ENCODE data around the gene SUMO2.
A peak's percentile ranks its signal among the peaks of the same experiment; 100 is the strongest.
"Not testable (repeated sequence)": the region's sequence is repeated elsewhere in the genome, so short reads cannot be mapped to it uniquely, and the experiment has no call there.

Gene SUMO2

DNA sequence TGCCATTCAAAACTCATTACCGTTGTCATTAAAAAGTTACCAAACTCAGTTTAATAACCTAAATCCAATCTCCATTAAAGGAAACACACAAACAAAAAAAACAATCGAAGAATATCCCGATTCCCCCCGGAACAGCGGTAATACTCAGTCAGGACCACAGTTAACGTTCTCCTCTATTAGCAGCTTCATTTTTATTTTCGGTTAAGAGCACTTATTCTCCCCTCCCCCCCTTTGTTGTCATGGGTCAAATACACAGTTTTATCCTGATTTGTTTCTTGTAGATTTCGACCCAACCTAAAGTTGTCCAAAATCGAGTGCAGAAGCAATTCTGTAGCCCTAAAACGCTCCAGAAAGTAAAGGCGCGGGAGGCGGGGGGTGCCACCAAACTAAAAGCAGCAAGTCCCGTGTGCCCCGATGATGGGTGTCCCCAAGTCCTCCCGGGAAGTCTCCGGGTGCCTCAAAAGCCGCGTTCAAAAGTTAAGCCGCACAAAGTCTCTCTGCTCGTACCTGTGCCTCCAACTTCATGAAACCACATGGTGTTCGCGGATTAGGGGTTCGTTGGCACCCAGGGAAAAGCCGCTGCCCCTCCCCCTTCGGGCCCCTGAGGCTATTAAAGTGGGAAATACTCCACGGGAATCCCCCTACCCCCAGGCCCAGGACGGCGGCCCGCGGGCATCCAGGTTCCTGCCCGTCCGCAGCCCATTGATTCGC lies 996 bp downstream of the SUMO2 start:
- peak; percentile 44 for DNase-seq

DNA sequence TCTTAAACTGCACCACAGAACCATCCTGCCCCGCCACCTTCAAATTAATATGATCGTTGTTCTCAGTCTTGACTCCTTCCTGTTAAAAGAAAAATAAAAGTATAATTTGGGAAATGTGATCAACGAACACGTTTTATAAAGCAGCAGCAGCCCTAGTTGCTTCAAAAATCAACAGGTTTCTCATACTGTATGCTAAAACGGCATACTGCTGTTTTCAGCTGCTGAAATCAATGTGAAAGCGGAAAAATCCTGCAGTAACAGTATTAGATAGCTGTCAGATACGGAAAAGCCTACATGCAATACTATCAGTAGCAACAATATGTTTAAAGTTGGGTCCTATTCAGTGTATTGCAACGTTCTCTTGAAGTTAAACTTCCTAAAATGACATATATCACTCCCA lies 1.6 kb downstream of the SUMO2 start:
- DNase-seq = no peak

DNA sequence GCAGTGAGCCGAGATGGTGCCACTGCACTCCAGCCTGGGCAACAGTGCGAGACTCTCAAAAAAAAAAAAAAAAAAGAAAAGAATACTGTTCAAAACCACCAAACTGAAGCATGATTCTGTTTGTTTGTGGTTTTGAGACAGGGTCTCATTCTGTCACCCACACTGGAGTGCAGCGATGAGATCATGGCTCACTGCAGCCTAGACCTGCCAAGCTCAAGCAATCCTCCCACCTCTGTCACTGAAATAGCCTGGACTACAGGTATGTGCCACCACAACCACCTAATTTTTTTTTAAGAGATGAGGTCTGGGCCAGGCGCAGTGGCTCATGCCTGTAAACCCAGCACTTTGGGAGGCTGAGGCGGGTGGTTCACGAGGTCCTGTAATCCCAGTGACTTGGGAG lies 4.3 kb downstream of the SUMO2 start:
- DNase-seq = no peak

DNA sequence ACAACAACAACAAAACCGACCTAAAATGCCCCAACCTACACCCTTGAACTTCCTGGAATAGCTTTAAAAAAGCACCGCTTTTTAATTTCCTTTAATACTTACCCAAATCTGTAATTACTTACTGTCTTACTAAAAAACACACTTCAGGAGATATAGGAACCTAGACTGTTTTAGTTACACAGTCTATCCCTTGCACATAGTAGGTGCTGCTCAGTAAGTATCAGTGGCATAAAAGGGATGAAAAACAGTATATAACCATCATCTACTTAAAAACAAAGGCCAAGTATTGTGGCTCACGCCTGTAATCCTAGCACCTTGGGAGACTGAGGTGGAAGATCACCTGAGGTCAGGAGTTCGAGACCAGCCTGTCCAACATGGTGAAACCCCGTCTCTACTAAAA lies 6.1 kb downstream of the SUMO2 start:
- DNase-seq = no peak

DNA sequence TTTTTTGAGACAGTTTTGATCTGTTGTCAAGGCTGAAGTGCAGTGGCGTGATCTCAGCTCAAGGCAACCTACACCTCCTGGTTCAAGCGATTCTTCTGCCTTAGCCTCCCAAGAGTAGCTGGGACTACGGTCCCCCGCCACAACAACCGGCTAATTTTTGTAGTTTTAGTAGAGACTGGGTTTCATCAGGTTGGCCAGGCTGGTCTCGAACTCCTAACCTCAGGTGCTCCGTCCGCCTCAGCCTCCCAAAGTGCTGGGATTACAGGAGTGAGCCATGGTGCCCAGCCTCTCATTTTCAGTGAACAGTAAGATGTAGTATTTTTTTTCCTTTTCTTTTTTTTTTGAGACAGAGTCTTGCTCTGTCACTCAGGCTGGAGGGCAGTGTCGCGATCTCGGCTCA lies 7.8 kb downstream of the SUMO2 start:
- no peak for DNase-seq

DNA sequence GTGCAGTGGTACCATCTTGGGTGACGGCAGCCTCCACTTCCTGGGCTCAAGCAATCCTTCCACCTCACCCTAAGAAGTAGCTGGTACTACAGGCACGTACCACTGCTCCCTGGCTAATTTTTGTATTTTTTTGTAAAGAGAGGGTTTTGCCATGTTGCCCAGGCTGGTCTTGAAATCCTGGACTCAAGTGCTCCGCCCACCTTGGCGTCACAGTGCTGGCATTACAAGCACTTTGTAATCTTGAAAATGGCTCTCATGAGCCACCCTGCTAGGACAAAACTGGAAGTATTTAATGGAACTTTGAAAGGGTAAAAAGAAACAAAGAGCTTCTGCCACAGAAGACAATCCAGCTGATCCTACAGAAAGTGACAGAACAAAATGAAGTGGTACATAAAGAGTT lies 9.2 kb downstream of the SUMO2 start:
- no peak for DNase-seq

DNA sequence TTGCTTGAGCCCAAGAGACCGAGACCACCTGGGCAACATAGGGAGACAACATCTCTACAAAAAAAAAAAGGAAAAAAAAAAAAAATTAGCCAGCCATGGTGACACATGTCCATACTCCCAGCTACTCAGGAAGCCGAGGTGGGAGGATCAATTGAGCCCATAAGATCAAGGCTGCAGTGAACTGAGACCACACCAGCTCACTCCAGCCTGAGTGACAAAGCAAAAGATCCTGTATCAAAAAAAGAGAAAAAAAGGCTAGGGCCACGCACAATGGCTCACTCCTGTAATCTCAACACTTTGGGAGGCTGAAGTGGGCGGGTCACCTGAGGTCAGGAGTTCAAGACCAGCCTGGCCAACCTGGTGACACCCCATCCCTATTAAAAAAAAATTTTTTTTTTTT lies 13.8 kb downstream of the SUMO2 start:
- DNase-seq = no peak

DNA sequence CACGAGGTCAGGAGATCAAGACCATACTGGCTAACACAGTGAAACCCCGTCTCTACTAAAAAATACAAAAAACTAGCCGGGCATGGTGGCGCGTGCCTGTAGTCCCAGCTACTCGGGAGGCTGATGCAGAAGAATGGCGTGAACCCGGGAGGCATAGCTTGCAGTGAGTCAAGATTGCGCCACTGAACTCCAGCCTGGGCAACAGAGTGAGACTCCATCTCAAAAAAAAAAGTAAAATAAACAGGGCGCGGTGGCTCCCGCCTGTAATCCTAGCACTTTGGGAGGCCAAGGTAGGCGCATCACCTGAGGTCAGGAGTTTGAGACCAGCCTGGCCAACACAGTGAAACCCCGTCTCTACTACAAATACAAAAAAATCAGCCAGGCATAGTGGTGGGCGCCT lies 18.2 kb downstream of the SUMO2 start:
- DNase-seq = not testable (repeated sequence)

DNA sequence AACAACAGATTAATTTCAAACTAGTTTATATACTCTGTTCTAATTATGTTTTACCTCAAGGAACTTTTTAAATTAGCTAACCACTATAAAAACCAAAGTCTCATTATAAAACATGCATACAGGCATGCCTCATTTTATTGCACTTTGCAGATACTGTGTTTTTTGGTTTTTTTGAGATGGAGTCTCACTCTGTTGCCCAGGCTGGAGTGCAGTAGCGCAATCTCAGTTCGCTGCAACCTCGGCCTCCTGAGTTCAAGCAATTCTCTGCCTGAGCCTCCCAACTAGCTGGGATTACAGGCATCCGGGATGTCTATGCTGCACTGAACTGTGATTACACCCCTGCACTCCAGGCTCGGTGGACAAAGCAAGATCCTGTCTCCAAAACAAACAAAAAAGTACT lies 19.7 kb downstream of the SUMO2 start:
- DNase-seq = no peak

DNA sequence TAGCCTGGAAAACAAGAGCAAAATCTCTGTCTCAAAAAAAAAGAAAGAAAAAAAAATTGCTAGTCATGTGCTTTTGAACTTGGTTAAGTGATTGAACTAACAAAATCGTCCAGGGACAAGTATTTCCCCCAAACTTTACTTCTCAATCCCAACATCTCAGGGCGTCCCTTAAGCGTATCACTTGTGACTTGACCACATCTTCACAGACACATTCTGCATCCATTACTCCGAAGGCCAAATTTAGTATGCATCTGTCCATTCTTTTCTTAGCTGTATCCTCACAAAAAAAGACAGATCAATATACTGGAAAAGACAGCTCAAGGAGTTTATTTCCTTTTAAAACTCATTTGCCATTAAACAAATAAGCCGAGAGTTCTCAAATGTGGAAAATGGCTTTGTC lies 22.5 kb downstream of the SUMO2 start:
- DNase-seq = no peak

DNA sequence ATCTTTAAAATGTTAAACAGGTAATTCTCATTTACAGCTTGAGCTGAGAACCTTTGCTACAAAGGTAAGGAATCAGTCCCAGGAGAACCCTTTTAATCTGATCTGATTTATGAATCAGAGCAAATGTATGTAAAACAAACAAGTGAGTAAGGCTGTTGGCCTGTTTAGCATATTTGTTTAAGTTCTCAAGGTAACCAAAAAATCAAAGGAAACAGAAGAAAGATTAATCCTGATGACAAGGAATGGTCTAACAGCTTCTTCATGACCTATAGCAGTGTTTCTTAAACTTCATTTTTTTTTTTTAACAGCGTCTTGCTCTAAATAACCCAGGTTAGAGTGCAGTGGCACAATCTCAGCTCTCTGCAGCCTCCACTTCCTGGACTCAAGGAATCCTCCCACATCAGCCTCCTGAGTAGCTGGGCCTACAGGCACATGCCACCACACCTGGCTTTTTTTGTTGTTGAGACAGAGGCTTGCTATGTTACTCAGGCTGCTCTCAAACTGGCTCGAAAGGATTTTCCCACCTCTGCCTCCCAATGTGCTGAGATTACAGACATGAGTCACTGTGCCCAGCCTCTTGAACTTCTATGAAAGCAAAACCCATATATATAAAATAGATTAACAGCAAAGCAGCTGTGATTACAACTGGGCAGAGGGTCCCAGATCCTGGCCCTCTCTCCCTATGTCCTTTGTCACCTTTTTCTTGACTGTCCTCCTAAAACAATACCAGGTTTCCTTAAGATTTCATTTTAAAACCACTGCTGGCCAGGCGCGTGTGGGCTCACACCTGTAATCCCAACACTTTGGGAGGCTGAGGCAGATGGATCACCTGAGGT lies 23.3 kb downstream of the SUMO2 start:
- DNase-seq = no peak

DNA sequence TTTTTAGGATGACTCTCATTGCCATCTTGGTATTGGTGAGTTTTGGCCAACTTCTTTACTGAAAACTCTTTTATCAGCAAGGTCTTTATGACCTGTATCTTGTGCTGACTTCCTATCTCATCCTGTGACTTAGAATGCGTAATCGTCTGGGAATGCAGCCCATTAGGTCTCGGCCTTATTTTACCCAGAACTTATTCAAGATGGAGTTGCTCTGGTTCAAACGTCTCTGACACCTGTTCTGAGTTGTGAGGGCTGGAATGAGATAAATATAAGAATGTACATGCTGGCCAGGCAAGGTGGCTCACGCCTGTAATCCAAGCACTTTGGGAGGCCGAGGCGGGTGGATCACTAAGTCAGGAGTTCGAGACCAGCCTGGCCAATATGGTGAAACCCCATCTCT lies 24.3 kb downstream of the SUMO2 start:
- DNase-seq = not testable (repeated sequence)

DNA sequence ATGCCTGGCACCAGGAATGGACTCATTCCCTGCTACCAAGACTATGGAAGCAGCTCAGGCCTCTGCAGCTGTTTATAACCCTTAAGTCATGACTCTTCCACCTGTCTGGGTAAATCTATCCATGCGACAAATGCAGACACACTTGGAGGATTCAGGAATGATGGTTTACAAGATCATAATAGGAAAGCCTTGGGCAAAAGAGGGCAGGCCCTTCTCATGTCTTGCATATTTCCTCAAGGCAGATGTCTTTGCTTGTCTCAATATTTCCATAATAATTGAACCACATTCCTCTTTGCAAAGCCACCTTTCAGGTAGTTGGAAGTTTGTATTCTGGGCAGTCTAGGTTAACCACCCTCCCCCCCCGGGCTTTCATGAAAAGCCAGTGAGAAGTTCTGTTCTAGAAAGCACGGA lies 27.6 kb downstream of the SUMO2 start:
- no peak for DNase-seq

DNA sequence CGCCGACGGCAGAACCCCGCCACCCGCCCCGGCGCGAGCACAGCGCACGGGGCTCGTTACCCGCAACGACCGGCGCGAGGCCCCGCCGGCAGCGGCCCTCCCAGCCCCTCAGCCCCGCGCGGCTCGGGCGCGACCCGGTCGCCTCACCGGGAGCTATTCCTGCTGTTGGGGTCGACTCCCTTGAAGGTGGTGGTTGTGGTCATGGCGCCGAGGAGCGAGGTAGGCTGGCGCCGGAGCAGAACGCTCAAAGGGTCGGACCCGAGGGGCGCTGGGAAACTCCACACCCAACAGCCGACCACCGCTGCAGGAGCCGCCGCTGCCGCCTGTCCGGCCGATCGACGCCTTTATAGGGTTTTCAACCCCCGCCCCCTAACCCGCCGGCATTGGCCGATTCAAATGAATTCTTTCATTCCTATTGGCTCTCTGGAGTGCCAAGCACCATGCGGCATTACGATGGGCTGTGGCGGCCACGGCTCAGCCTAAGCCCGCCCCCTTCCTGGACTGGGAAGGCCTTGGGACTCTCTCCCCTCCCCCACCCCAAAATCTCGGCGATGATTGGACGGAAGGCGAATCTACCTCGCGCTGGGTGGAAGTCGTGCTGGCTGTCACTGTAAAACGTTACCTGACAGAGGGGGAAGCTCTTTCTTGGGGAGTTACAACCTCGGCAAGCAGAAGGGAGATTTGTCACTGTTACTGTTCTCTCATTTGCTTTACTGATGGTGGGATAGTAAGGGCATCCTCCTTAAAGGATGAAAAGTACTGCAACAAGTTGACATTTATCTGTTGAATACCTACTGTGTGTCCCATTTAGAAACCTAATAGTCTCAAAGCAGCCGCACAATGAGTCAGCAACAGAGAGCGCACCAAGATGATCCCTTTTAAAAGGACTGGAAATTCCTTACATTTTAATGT lies 28.3 kb downstream of the SUMO2 start, which contains the start of gene JPT1:
TSS of gene JPT1 (minus strand) at position 318 of the 912 bp plus-strand sequence. CDS start at position 203, 115 bp downstream.
- peak; percentile 96 for DNase-seq

DNA sequence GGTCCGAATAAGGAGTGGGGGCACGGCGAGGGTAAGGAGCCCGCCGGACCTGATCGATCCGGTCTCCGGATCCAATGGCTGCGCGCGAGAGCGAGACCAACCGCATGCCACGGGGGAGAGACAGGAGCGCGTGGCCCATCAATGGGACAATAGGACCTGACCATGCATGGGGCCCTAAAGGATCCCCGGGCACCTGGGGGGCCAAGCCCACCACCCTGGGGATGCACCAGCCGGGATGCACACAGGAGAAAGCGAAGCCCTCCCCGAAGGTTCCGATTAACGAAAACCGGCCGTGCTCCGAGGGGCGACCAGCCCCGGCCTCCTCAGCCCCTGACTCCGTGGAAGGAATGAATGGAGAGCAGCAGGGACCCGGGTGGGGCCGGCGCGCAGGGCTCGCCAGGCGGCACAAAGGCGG lies 29.0 kb downstream of the SUMO2 start:
- no peak for DNase-seq

DNA sequence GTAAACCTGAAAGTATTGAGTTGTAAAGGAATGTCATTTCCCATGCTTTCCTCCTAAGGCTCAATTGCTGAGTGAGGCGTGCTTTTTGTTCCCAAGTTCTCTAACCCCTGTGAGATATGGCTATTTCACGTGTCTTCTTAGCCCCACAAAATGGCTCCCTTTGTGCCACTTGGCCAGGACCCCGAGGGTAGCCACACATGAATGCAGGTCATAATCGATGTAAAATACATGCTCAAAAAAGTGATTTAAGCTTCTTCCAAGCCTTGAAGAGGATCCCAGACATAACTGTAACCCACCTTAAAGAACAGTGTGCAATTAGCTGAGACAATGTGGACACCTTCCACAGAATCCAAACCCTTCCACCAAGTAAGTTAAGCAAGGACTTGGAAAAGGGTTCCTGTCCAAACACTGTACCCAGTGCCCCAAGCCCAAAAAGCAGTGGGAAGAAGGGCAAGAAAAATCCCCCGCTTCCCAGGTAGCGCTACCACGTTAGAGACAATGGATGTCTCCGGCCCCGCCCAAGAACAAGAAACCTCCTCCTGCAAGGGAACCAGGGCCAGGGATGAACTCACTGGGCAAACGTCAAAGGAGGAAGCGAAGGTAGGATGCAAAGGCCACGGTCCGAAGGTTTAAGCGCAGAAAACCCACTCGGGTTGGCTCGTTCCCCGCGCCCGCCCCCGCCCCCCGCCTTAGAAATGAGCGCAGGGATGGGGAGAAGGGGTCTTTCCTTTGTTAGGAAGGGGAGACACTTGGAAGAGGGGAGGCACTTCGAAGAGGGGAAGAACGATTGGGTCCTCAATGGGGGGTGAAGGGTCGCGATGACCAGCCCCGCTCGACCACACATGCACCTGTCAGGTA lies 29.6 kb downstream of the SUMO2 start:
- no peak for DNase-seq

DNA sequence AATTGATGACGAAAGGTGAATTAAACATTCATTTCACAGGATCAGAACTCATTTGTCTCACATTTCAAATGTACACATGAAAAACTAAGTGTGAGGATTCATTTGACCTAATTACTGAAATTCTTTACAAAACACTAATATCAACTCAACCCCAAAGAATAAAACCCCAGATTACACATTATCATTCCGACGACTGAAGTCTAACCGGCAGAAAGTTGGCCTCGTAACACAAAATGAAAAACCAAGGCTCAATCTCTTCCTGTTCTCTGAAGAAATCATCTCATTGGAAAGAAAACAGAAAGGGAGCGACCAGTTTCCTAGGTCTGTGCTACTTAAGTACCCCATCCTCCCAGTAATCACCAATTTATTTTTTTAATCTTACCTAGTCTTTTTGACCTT lies 30.2 kb downstream of the SUMO2 start:
- no peak for DNase-seq

DNA sequence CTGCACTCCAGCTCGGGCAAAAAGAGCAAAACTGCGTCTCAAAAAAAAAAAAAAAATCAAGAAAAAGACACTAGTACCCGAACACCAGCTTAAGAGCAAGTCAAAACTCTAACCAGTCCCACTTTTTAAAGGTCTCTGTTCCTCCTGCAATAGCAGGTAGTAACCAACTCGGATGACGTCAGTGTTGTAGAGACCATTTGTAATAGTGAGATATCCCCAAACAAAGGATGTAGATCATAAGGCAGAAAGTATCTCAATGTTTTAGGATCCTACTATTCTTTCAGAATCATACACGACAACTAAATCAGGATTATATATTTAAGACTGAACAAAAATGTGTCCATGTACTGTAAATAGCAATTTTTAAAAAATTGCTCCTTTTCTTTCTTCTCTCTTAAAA lies 30.8 kb downstream of the SUMO2 start:
- DNase-seq = no peak

DNA sequence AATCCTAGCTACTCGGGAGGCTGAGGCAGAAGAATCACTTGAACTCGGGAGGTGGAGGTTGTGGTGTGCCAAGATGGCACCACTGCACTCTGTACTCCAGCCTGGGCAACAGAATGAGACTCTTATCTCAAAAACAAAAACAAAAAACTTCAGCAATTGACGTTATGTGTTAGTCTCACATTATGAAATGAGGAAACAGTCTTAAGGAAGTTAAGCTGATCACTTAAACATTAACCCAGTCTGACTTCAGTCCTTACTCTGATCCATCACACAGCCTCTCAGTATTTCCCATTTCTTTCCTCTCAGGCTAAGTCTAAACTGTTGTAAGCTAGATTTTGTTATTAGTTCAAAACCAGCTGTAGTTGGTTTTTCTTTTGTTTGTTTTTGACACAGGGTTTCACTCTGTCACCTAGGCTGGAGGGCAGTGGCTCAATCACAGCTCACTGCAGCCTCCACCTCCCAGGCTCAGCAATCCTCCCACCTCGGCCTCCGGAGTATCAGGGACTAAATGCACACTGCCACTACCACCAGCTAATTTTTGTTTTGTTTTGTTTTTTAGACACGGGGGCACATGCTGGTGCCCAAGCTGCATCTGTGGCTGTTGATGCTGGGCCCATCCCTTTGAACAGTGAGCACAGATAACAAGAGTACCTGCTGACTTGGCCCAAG lies 34.7 kb downstream of the SUMO2 start:
- no peak for DNase-seq

DNA sequence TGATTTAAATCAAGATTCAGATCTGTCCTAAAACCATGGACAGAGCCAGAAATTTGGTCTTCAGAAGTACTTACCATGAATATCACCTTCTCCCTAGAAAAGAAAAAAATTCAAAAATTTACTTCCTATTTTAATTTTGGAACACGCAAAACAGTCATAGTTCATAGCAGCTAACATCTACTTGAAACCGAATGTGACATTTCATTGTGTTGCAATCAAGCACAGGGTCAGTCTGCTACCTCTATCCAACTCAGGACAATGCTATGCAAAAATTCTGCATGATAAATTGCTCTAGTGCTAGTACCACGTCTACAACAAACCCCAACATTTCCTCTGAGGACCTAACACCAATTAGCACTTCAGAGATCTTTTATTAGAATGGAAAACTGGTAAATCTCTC lies 36.2 kb downstream of the SUMO2 start:
- DNase-seq = no peak

DNA sequence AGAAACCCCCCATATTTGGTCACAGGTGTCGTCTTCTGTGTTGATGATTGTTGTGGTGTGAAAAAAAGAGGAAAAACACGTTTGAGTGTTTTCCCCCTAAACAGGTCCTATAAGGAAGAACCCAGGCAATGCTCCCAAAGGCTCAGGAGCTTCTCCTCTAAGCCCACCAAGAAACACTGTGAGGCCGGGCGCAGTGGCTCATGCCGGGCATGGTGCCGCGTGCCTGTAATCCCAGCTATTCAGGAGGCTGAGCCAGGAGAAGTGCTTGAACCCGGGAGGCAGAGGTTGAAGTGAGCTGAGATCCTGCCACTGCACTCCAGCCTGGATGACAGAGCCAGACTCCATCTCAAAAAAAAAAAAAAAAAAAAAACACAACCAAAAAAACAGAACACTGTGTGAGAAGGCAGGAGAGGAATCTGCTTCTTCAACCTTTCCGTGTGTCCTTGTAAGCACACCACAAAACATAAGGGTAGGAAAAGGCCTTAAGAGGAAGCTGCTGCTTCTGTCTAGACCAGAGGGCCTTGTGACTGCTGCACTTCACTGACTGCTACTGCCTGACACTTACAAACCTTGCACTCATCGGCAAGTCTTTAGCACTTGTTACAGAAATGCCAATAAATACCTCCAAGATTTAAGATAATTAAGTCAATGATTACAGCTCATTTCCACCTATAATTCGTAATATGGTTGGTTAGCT lies 37.8 kb downstream of the SUMO2 start:
- no peak for DNase-seq

Measured in central memory CD4-positive, alpha-beta T cell (primary cell).